ENCODE results near the gene SEC31B. TPM values are rescaled to one million over a fixed set of nuclear protein-coding genes. Genes with fewer than 3 reads are reported as not detected.

The SEC31B gene
- total RNA-seq, 2 donors from 2014 or later = 9.0 to 13.6 TPM

DNA sequence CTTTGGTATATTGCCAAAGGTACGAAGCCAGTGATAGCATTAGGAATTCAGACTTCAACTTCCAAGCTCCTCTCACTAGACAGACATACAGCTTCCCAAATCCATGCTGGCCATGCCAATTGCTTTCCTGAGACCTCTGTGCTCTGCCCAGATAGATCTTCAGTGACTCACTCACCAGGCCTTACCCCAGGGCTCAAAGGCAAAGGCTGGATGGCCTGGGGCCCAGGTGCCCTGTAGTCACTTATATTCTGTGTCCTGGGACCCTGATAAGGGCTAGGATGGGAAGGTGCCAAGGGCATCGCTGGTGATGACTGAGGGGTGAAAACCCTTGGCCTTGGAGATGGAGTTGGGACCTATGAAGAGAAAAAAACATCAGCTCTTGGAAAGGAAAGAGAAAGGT lies 29.1 kb downstream of the SEC31B start:
- Mint-ChIP-seq H3K27ac (no peak overlapping the region), H3K4me3 (no peak overlapping the region), H3K4me1 (peaks cover 13% of the 10 kb centered on the region), H3K9me3 (no peaks in the 10 kb centered on the region), H3K36me3 (ENCODE audit: low read depth) (peaks cover 35% of the 10 kb centered on the region), H3K27me3 (ENCODE audit: insufficient read depth) (peaks cover 99% of the 10 kb centered on the region)
- peaks cover 8% of the 10 kb centered on the region for H3K4me1 ChIP-seq (ENCODE audit: control insufficient read depth, insufficient read depth, low read length)
- H3K4me3 ChIP-seq (ENCODE audit: low read length) = no peak overlapping the region
- peaks cover 97% of the 10 kb centered on the region for H3K27me3 ChIP-seq (ENCODE audit: control insufficient read depth, insufficient read depth, low read length, poor library complexity, severe bottlenecking)
- H3K27ac ChIP-seq (ENCODE audit: low read depth, low read length) = no peak overlapping the region
- DNase-seq = no peak
- no peak overlapping the region for H3K9ac ChIP-seq (ENCODE audit: extremely low read depth, low read length, poor library complexity, severe bottlenecking)
- WGBS, 2 experiments (ENCODE audit: insufficient coverage in 1 of 2, insufficient read length in 1 of 2) = 96 to 100% methylated on average over 2 of the region's 2 CpGs
- no peaks in the 10 kb centered on the region for H3K9me3 ChIP-seq (ENCODE audit: control insufficient read depth, low read length)
- TF ChIP-seq, protein P1, sequence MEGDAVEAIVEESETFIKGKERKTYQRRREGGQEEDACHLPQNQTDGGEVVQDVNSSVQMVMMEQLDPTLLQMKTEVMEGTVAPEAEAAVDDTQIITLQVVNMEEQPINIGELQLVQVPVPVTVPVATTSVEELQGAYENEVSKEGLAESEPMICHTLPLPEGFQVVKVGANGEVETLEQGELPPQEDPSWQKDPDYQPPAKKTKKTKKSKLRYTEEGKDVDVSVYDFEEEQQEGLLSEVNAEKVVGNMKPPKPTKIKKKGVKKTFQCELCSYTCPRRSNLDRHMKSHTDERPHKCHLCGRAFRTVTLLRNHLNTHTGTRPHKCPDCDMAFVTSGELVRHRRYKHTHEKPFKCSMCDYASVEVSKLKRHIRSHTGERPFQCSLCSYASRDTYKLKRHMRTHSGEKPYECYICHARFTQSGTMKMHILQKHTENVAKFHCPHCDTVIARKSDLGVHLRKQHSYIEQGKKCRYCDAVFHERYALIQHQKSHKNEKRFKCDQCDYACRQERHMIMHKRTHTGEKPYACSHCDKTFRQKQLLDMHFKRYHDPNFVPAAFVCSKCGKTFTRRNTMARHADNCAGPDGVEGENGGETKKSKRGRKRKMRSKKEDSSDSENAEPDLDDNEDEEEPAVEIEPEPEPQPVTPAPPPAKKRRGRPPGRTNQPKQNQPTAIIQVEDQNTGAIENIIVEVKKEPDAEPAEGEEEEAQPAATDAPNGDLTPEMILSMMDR (conservative IDR thresholded peaks at IDR 0.05) = no peak
- no peaks in the 10 kb centered on the region for H3K36me3 ChIP-seq (ENCODE audit: control insufficient read depth, insufficient read depth, low read length)

DNA sequence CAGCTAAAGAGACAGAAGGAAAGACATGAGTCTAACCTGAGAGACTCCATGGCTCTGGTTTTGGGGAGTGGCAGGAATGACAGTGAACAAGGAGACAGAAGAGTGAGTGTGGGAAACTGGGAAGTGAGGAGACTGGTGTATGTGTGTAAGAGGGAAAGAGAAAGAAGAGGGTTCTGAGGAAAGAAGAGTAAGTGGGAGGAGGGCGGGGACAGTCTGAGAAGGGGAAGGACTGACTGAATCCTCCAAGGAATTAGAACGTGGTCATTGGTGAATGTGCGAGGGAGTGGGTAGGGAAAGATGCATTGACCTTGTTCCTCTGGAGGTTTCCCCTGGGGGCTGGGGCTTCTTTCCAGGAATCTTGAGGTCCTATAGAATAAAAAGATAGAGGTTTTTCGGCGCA lies 30.3 kb downstream of the SEC31B start:
- TF ChIP-seq, protein P1 (conservative IDR thresholded peaks at IDR 0.05) = no peak
- peaks cover 25% of the 10 kb centered on the region for H3K4me1 Mint-ChIP-seq
- H3K4me3 Mint-ChIP-seq = no peak overlapping the region
- no peaks in the 10 kb centered on the region for H3K36me3 ChIP-seq (ENCODE audit: control insufficient read depth, insufficient read depth, low read length)
- H3K27ac Mint-ChIP-seq = no peak overlapping the region
- H3K4me1 ChIP-seq (ENCODE audit: control insufficient read depth, insufficient read depth, low read length) = peaks cover 16% of the 10 kb centered on the region
- WGBS, 2 experiments (ENCODE audit: insufficient coverage in 1 of 2, insufficient read length in 1 of 2) = 84 to 88% methylated on average over 3 to 5 of the region's 5 CpGs
- no peaks in the 10 kb centered on the region for H3K9me3 ChIP-seq (ENCODE audit: control insufficient read depth, low read length)
- H3K27me3 ChIP-seq (ENCODE audit: control insufficient read depth, insufficient read depth, low read length, poor library complexity, severe bottlenecking) = peaks cover 97% of the 10 kb centered on the region
- no peak overlapping the region for H3K9ac ChIP-seq (ENCODE audit: extremely low read depth, low read length, poor library complexity, severe bottlenecking)
- no peak for DNase-seq
- no peak overlapping the region for H3K4me3 ChIP-seq (ENCODE audit: low read length)
- H3K36me3 Mint-ChIP-seq (ENCODE audit: low read depth) = peaks cover 32% of the 10 kb centered on the region
- H3K27me3 Mint-ChIP-seq (ENCODE audit: insufficient read depth) = peaks cover 99% of the 10 kb centered on the region
- H3K9me3 Mint-ChIP-seq = no peaks in the 10 kb centered on the region
- H3K27ac ChIP-seq (ENCODE audit: low read depth, low read length) = no peak overlapping the region

GRCh38 chr10:100487529-100487928 lies 32.1 kb downstream of the SEC31B start:
- H3K4me3 ChIP-seq (ENCODE audit: low read length) = no peak overlapping the region
- H3K27ac ChIP-seq (ENCODE audit: low read depth, low read length) = no peak overlapping the region
- no peaks in the 10 kb centered on the region for H3K36me3 ChIP-seq (ENCODE audit: control insufficient read depth, insufficient read depth, low read length)
- no peak overlapping the region for H3K9ac ChIP-seq (ENCODE audit: extremely low read depth, low read length, poor library complexity, severe bottlenecking)
- Mint-ChIP-seq H3K27me3 (ENCODE audit: insufficient read depth) (peaks cover 99% of the 10 kb centered on the region), H3K4me1 (peaks cover 37% of the 10 kb centered on the region), H3K4me3 (no peak overlapping the region), H3K36me3 (ENCODE audit: low read depth) (peaks cover 23% of the 10 kb centered on the region), H3K27ac (no peak overlapping the region), H3K9me3 (no peaks in the 10 kb centered on the region)
- H3K4me1 ChIP-seq (ENCODE audit: control insufficient read depth, insufficient read depth, low read length) = peaks cover 20% of the 10 kb centered on the region
- H3K9me3 ChIP-seq (ENCODE audit: control insufficient read depth, low read length) = no peaks in the 10 kb centered on the region
- TF ChIP-seq, protein P1 (conservative IDR thresholded peaks at IDR 0.05) = no peak
- H3K27me3 ChIP-seq (ENCODE audit: control insufficient read depth, insufficient read depth, low read length, poor library complexity, severe bottlenecking) = peaks cover 97% of the 10 kb centered on the region
- no peak for DNase-seq
- 94 to 96% methylated on average over 4 to 6 of the region's 6 CpGs for WGBS, 2 experiments (ENCODE audit: insufficient coverage in 1 of 2, insufficient read length in 1 of 2)
